ENCODE measurements around the gene CAVIN3. TPM values are rescaled to one million over a fixed set of nuclear protein-coding genes. Genes with fewer than 3 reads are reported as not detected.

CAVIN3 gene
- total RNA-seq (2014; rRNA removed; shearing (Covaris generic)) = 0.27 and 0.41 TPM in 2 replicates

GRCh38 chr11:6320411-6321155 is at the start of gene CAVIN3:
TSS of gene CAVIN3 (minus strand) at chr11:6320501. CDS start at chr11:6320476, 25 bp downstream.
- DNase-seq (ENCODE audit: low spot score) = no peak

- DNase-seq (ENCODE audit: low spot score) = no peak
These were observed 45.4 kb upstream of the CAVIN3 start for GRCh38 chr11:6365659-6366058.

- peak; percentile 83 for DNase-seq (ENCODE audit: low spot score)
These were observed 42.8 kb upstream of the CAVIN3 start for GRCh38 chr11:6362873-6363678.

GRCh38 chr11:6362185-6362872 is 42.0 kb upstream of the CAVIN3 start:
- no peak for DNase-seq (ENCODE audit: low spot score)

- no peak for DNase-seq (ENCODE audit: low spot score)
These were observed 39.9 kb upstream of the CAVIN3 start for GRCh38 chr11:6360183-6360582.

GRCh38 chr11:6357222-6357621 is 36.9 kb upstream of the CAVIN3 start:
- peak; percentile 88 for DNase-seq (ENCODE audit: low spot score)

- DNase-seq (ENCODE audit: low spot score) = no peak
These were observed 36.3 kb upstream of the CAVIN3 start for GRCh38 chr11:6356503-6357055.

- peak; percentile 49 for DNase-seq (ENCODE audit: low spot score)
These were observed 34.6 kb upstream of the CAVIN3 start for GRCh38 chr11:6354651-6355485.

GRCh38 chr11:6353367-6353987 is 33.2 kb upstream of the CAVIN3 start:
- DNase-seq (ENCODE audit: low spot score) = peak; percentile 57

- DNase-seq (ENCODE audit: low spot score) = no peak
These were observed 31.6 kb upstream of the CAVIN3 start for GRCh38 chr11:6351782-6352382.

- no peak for DNase-seq (ENCODE audit: low spot score)
These were observed 30.2 kb upstream of the CAVIN3 start for GRCh38 chr11:6350486-6350885.

GRCh38 chr11:6350043-6350442 is 29.7 kb upstream of the CAVIN3 start:
- no peak for DNase-seq (ENCODE audit: low spot score)

GRCh38 chr11:6345366-6345765 is 25.1 kb upstream of the CAVIN3 start:
- no peak for DNase-seq (ENCODE audit: low spot score)

GRCh38 chr11:6336293-6336692 is 16.0 kb upstream of the CAVIN3 start:
- no peak for DNase-seq (ENCODE audit: low spot score)

- DNase-seq (ENCODE audit: low spot score) = no peak
These were observed 14.5 kb upstream of the CAVIN3 start for GRCh38 chr11:6334806-6335205.

- no peak for DNase-seq (ENCODE audit: low spot score)
These were observed 12.8 kb upstream of the CAVIN3 start for GRCh38 chr11:6333095-6333494.

GRCh38 chr11:6332066-6332465 is 11.8 kb upstream of the CAVIN3 start:
- no peak for DNase-seq (ENCODE audit: low spot score)

GRCh38 chr11:6328321-6328720 is 8.0 kb upstream of the CAVIN3 start:
- no peak for DNase-seq (ENCODE audit: low spot score)

GRCh38 chr11:6327806-6328205 is 7.5 kb upstream of the CAVIN3 start:
- no peak for DNase-seq (ENCODE audit: low spot score)

- DNase-seq (ENCODE audit: low spot score) = no peak
These were observed 6.7 kb upstream of the CAVIN3 start for GRCh38 chr11:6326985-6327384.

All from H4 (cell line).